Liver (tissue), 9 donors: ENCODE results near the gene RHOV. TPM values are rescaled to one million over a fixed set of nuclear protein-coding genes. Genes with fewer than 3 reads are reported as not detected.

Experiments used
- DNase-seq: peaks from one replicate; pipeline ENCODE4 v3.0.0-alpha.2; 2017; ENCODE audit warnings: low spot score
- H3K27ac ChIP-seq, 2 donors: one replicate each; pipeline ENCODE4 v1.7.0; 2013; ENCODE audit warnings: inconsistent platforms in 2 of 2, low read length in 2 of 2, control low read depth in 1 of 2, low read depth in 1 of 2, mild to moderate bottlenecking in 1 of 2
- H3K27me3 ChIP-seq, 4 donors: one replicate each; pipeline versions ENCODE4 v1.6.1 to v1.7.0; 2013; ENCODE audit warnings: low read length in 3 of 4, inconsistent platforms in 1 of 4, mild to moderate bottlenecking in 1 of 4, moderate library complexity in 1 of 4; ENCODE audit not compliant: control insufficient read depth in 4 of 4, insufficient read depth in 4 of 4
- H3K36me3 ChIP-seq, 4 donors: one replicate each; pipeline versions ENCODE4 v1.6.1 to v1.7.0; 2013; ENCODE audit warnings: low read length in 3 of 4, mild to moderate bottlenecking in 3 of 4, low read depth in 1 of 4, moderate library complexity in 1 of 4; ENCODE audit not compliant: control insufficient read depth in 4 of 4, insufficient read depth in 3 of 4
- H3K4me1 ChIP-seq, 4 donors: one replicate each; pipeline versions ENCODE4 v1.6.1 to v1.7.0; 2013; ENCODE audit warnings: low read length in 3 of 4, mild to moderate bottlenecking in 3 of 4, moderate library complexity in 1 of 4; ENCODE audit not compliant: control insufficient read depth in 4 of 4, insufficient read depth in 4 of 4
- H3K4me3 ChIP-seq, 3 donors: one replicate each; pipeline versions ENCODE4 v1.6.1 to v1.7.0; 2013; ENCODE audit warnings: low read length in 3 of 3, control low read depth in 1 of 3, low read depth in 1 of 3, mild to moderate bottlenecking in 1 of 3
- H3K9ac ChIP-seq, 2 donors: one replicate each; pipeline ENCODE4 v1.7.0; 2013; ENCODE audit warnings: low read length in 2 of 2, mild to moderate bottlenecking in 2 of 2, moderate library complexity in 2 of 2, control low read depth in 1 of 2, low read depth in 1 of 2
- H3K9me3 ChIP-seq, 4 donors: one replicate each; pipeline versions ENCODE4 v1.6.1 to v1.7.0; 2013; ENCODE audit warnings: low read length in 3 of 4; ENCODE audit not compliant: control insufficient read depth in 4 of 4
- ATF3 ChIP-seq: IDR thresholded peaks from 2 replicates; pipeline ENCODE4 v1.6.1; 2016; ENCODE audit warnings: antibody characterized with exemption
- CTCF ChIP-seq: fragments of 150-350 bp; IDR thresholded peaks from 2 replicates; pipeline ENCODE4 v1.5.1; 2017; ENCODE audit warnings: improper control_type of control experiment, low read depth, low read length; ENCODE audit not compliant: missing input control
- FOXA1 ChIP-seq: IDR thresholded peaks from 2 replicates; pipeline ENCODE4 v1.6.1; 2016; ENCODE audit warnings: antibody characterized with exemption
- FOXA2 ChIP-seq: IDR thresholded peaks from 2 replicates; pipeline ENCODE4 v1.6.1; 2016; ENCODE audit warnings: antibody characterized with exemption
- GABPA ChIP-seq, 2 donors: IDR thresholded peaks in 1 of 2; conservative IDR thresholded peaks in 1 of 2; 2 replicates each; pipeline ENCODE4 v1.6.1; 2016; ENCODE audit warnings: antibody characterized with exemption in 2 of 2, mild to moderate bottlenecking in 1 of 2, moderate library complexity in 1 of 2
- HNF4A ChIP-seq, 2 donors: conservative IDR thresholded peaks; 2 replicates each; pipeline ENCODE4 v1.6.1; 2016; ENCODE audit warnings: antibody characterized with exemption in 2 of 2, mild to moderate bottlenecking in 2 of 2
- HNF4G ChIP-seq: IDR thresholded peaks from 2 replicates; pipeline ENCODE4 v1.6.1; 2016; ENCODE audit warnings: antibody characterized with exemption
- JUND ChIP-seq, 2 donors: IDR thresholded peaks; 2 replicates each; pipeline ENCODE4 v1.6.1; 2016; ENCODE audit warnings: antibody characterized with exemption in 2 of 2
- MAX ChIP-seq: IDR thresholded peaks from 2 replicates; pipeline ENCODE4 v1.6.1; 2016; ENCODE audit warnings: antibody characterized with exemption
- NR2F2 ChIP-seq: IDR thresholded peaks from 2 replicates; pipeline ENCODE4 v1.6.1; 2016; ENCODE audit warnings: antibody characterized with exemption
- REST ChIP-seq: IDR thresholded peaks from 2 replicates; pipeline ENCODE4 v1.6.1; 2016; ENCODE audit warnings: antibody characterized with exemption, mild to moderate bottlenecking
- RXRA ChIP-seq, 2 donors: IDR thresholded peaks; 2 replicates each; pipeline ENCODE4 v1.6.1; 2017 to 2018; ENCODE audit warnings: antibody characterized with exemption in 2 of 2, mild to moderate bottlenecking in 1 of 2
- SP1 ChIP-seq: IDR thresholded peaks from 2 replicates; pipeline ENCODE4 v1.6.1; 2018; ENCODE audit warnings: antibody characterized with exemption, mild to moderate bottlenecking
- TAF1 ChIP-seq: conservative IDR thresholded peaks from 2 replicates; pipeline ENCODE4 v1.6.1; 2016; ENCODE audit warnings: antibody characterized with exemption, mild to moderate bottlenecking
- YY1 ChIP-seq: IDR thresholded peaks from 2 replicates; pipeline ENCODE4 v1.6.1; 2016; ENCODE audit warnings: antibody characterized with exemption, mild to moderate bottlenecking
- ZBTB33 ChIP-seq: IDR thresholded peaks from 2 replicates; pipeline ENCODE4 v1.6.1; 2016; ENCODE audit warnings: antibody characterized with exemption
- WGBS: extraction: QIAGEN DNeasy Blood & Tissue Kit; methylation state at CpG from one replicate; pipeline ENCODE4 v1.1.7; 2013; 5-methylcytosine and 5-hydroxymethylcytosine counted together
- polyA plus RNA-seq, 2 donors: library from polyadenylated mRNA; stranded (reverse) in 1 of 2; unstranded in 1 of 2; fragments of 200-250 nt in 1 of 2; fragments of >200 nt in 1 of 2; fragmentation: Nextera tagmentation in 1 of 2; extraction: Ambion mirVana in 1 of 2; gene quantifications; one replicate each; pipeline versions ENCODE4 v1.2.1 to v1.2.3, GENCODE V29; 2013 to 2015
- total RNA-seq, 2 donors: library from RNA; depleted of rRNA; stranded (reverse); fragments of >200 nt; gene quantifications; one replicate each; pipeline ENCODE4 v1.2.3, GENCODE V29; 2014
- donor health status: healthy.
- donor health status: healthy.
- donor health status: healthy.
- donor health status: healthy.
- donor health status: healthy.

The RHOV gene
- total and polyA plus RNA-seq, 4 donors = 0.05 TPM; not detected in 3

- Histone ChIP-seq H3K27ac (peak overlapping the region in 1 of 2 donors; percentile 34), H3K9me3 (no peaks in the 10 kb centered on the region), H3K36me3 (no peaks in the 10 kb centered on the region), H3K27me3 (no peaks in the 10 kb centered on the region), H3K4me1 (peaks cover 1 to 15% (median 14%) of the 10 kb centered on the region in 4 donors), H3K4me3 (no peak overlapping the region), H3K9ac (no peak overlapping the region)
- TF ChIP-seq SP1 (no peak), CTCF (no peak), GABPA (IDR thresholded peaks at IDR 0.05 in 1 of 2, conservative IDR thresholded peaks at IDR 0.05 in 1 of 2) (no peak), RXRA (IDR thresholded peaks at IDR 0.05) (no peak), TAF1 (no peak), HNF4G (no peak), HNF4A (conservative IDR thresholded peaks at IDR 0.05) (no peak), REST (no peak), FOXA1 (no peak), YY1 (no peak), ZBTB33 (no peak), FOXA2 (no peak), MAX (no peak), NR2F2 (no peak), JUND (IDR thresholded peaks at IDR 0.05) (no peak)
- 87% methylated on average over 6 of the region's 6 CpGs for WGBS
- no peak for DNase-seq
These were observed 41.6 kb upstream of the RHOV start for GRCh38 chr15:40915679-40916078.

GRCh38 chr15:40915116-40915661 lies 41.2 kb upstream of the RHOV start:
- Histone ChIP-seq H3K4me1 (peaks cover 6 to 20% (median 19%) of the 10 kb centered on the region in 4 donors), H3K27me3 (no peaks in the 10 kb centered on the region), H3K27ac (peak overlapping the region in 1 of 2 donors; percentile 34), H3K9me3 (no peaks in the 10 kb centered on the region), H3K9ac (no peak overlapping the region), H3K4me3 (no peak overlapping the region), H3K36me3 (no peaks in the 10 kb centered on the region)
- WGBS = 88% methylated on average over 12 of the region's 12 CpGs
- DNase-seq = no peak
- TF ChIP-seq GABPA (IDR thresholded peaks at IDR 0.05 in 1 of 2, conservative IDR thresholded peaks at IDR 0.05 in 1 of 2) (no peak), SP1 (no peak), YY1 (no peak), MAX (no peak), ATF3 (no peak), NR2F2 (no peak), ZBTB33 (no peak), FOXA1 (no peak), CTCF (no peak)
